PC-9 (cell line): Measurements from ENCODE around the gene FNDC3B. TPM values are rescaled to one million over a fixed set of nuclear protein-coding genes. Genes with fewer than 3 reads are reported as not detected.

Experiments used
- BruUV-seq: library from RNA; stranded (reverse); fragments of 400-500 nt; replicated peaks from 2 replicates; lab custom pipeline; 2021; lab: Mats Ljungman, UMichigan
- CTCF ChIA-PET: fragments of 300-600 bp; sonication (Branson Sonifier 250); formaldehyde crosslinking; loops from one replicate; lab custom pipeline; 2022; ENCODE audit warnings: antibody characterized with exemption; lab: Charles Lee
- POLR2A ChIA-PET: fragments of 300-600 bp; sonication (Branson Sonifier 250); formaldehyde crosslinking; loops from one replicate; lab custom pipeline; 2022; ENCODE audit warnings: antibody characterized with exemption; ENCODE audit not compliant: unreplicated experiment; lab: Charles Lee
- DNase-seq, 2 experiments: peaks; one replicate each; pipeline versions ENCODE4 v3.0.0 to v3.0.0-alpha.2; 2015 to 2022; ENCODE audit warnings: mixed read lengths in 1 of 2
- H2AFZ ChIP-seq: fragments of 200-600 bp; sonication (generic); 2 replicates; pipeline ENCODE4 v1.8.1; 2017; ENCODE audit warnings: antibody characterized with exemption
- H3F3A ChIP-seq: fragments of 200-600 bp; sonication (generic); 2 replicates; pipeline ENCODE4 v1.8.1; 2017; ENCODE audit warnings: antibody characterized with exemption, mild to moderate bottlenecking, low read depth; ENCODE audit not compliant: insufficient read depth
- H3K27ac ChIP-seq: fragments of 200-600 bp; sonication (generic); 2 replicates; pipeline ENCODE4 v1.6.1; 2016; ENCODE audit warnings: mixed run types
- H3K27me3 ChIP-seq: fragments of 200-600 bp; sonication (generic); 2 replicates; pipeline ENCODE4 v1.6.1; 2016; ENCODE audit warnings: low read depth, mixed run types; ENCODE audit not compliant: insufficient read depth
- H3K36me3 ChIP-seq: fragments of 200-600 bp; sonication (generic); 2 replicates; pipeline ENCODE4 v1.6.1; 2016; ENCODE audit warnings: low read depth, mixed run types
- H3K4me1 ChIP-seq: fragments of 200-600 bp; sonication (generic); replicated peaks from 2 replicates; pipeline ENCODE4 v1.6.1; 2016; ENCODE audit warnings: mixed run types; ENCODE audit not compliant: insufficient read depth
- H3K4me2 ChIP-seq: fragments of 200-600 bp; sonication (generic); 2 replicates; pipeline ENCODE4 v1.6.1; 2017; ENCODE audit warnings: mixed run types
- H3K4me3 ChIP-seq: fragments of 200-600 bp; sonication (generic); 2 replicates; pipeline ENCODE4 v1.6.1; 2016; ENCODE audit warnings: mixed run types
- H3K79me2 ChIP-seq: fragments of 200-600 bp; sonication (generic); 2 replicates; pipeline ENCODE4 v1.6.1; 2017; ENCODE audit warnings: low read depth, mixed run types
- H3K9me2 ChIP-seq: fragments of 200-600 bp; sonication (generic); 2 replicates; pipeline ENCODE4 v1.8.1; 2017; ENCODE audit warnings: mild to moderate bottlenecking; ENCODE audit not compliant: insufficient read depth
- H3K9me3 ChIP-seq: fragments of 200-600 bp; sonication (generic); 2 replicates; pipeline ENCODE4 v1.8.1; 2016; ENCODE audit warnings: low read depth; ENCODE audit not compliant: insufficient read depth
- H4K20me1 ChIP-seq: fragments of 200-600 bp; sonication (generic); 2 replicates; pipeline ENCODE4 v1.8.1; 2017; ENCODE audit not compliant: insufficient read depth
- EZH2 ChIP-seq: fragments of 200-600 bp; sonication (generic); IDR thresholded peaks from 2 replicates; pipeline ENCODE4 v1.8.0; 2017; ENCODE audit warnings: antibody characterized with exemption, low read depth
- intact Hi-C: fragments of 100-400 bp; cut with micrococcal nuclease; formaldehyde crosslinking; loops from one replicate; pipeline ENCODE4 v1.10.0; 2022; ENCODE audit not compliant: unreplicated experiment
- total RNA-seq: library from RNA; stranded (reverse); gene quantifications from 2 replicates; pipeline ENCODE4 v1.2.3, GENCODE V29; 2021
- TF ChIP-seq, protein P1 (sequence below): fragments of 200-600 bp; sonication (generic); conservative IDR thresholded peaks from 2 replicates; pipeline ENCODE4 v1.6.1; 2017; ENCODE audit warnings: mixed run types, antibody characterized with exemption, mild to moderate bottlenecking, moderate library complexity

Gene FNDC3B
- total RNA-seq, 1 experiment from 2014 or later: 106 TPM

DNA sequence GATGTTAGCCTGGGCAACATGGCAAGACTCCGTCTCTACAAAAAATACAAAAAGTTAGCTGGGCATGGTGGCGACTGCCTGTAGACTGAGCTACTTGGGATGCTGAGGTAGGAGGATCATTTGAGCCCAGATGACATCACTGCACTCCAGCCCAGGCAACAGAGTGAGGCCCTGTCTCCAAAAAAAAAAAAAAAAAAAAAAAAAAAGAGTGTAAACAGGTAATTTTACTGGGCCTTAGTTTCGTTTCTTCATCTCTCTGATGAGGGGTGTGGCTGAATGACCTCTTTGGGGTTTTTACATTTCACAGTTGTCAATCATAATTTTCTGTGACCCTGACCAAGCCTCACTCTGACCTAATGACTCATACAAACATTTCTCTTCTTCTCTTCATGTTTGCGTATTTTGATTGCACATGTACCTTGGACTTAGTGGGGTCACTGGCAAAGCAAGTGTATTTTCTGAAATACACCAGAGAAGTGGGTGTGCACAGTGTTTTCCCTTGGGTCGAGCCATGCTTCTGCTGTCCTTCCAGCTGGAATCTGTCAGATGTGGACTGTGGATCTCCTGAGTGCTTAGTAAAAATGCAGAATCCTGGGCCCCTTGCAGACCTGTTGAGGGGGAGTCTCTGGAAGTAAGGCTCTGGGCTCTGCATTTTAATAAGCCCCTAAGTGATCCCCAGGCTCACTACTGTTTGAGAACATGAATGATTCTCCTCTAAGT, 140.5 kb downstream of the FNDC3B start:
- H3K4me2 ChIP-seq: peak overlapping the region; percentile 7
- H3K4me3 ChIP-seq: no peak overlapping the region
- peaks cover 100% of the 10 kb centered on the region for H3K79me2 ChIP-seq
- H3K4me1 ChIP-seq: peaks cover 64% of the 10 kb centered on the region
- POLR2A ChIA-PET: no interaction called here
- CTCF ChIA-PET: no interaction called here
- H3K9me3 ChIP-seq: no peaks in the 10 kb centered on the region
- DNase-seq: peak in 1 of 2 experiments; percentile 58
- peaks cover 86% of the 10 kb centered on the region for H3F3A ChIP-seq
- no TSS peak for BruUV-seq
- TF ChIP-seq, protein P1, sequence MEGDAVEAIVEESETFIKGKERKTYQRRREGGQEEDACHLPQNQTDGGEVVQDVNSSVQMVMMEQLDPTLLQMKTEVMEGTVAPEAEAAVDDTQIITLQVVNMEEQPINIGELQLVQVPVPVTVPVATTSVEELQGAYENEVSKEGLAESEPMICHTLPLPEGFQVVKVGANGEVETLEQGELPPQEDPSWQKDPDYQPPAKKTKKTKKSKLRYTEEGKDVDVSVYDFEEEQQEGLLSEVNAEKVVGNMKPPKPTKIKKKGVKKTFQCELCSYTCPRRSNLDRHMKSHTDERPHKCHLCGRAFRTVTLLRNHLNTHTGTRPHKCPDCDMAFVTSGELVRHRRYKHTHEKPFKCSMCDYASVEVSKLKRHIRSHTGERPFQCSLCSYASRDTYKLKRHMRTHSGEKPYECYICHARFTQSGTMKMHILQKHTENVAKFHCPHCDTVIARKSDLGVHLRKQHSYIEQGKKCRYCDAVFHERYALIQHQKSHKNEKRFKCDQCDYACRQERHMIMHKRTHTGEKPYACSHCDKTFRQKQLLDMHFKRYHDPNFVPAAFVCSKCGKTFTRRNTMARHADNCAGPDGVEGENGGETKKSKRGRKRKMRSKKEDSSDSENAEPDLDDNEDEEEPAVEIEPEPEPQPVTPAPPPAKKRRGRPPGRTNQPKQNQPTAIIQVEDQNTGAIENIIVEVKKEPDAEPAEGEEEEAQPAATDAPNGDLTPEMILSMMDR: no peak
- no peak for TF ChIP-seq EZH2
- H4K20me1 ChIP-seq: peaks cover 61% of the 10 kb centered on the region
- H3K27ac ChIP-seq: peak overlapping the region; percentile 33
- no peaks in the 10 kb centered on the region for H3K9me2 ChIP-seq
- peaks cover 39% of the 10 kb centered on the region for H3K36me3 ChIP-seq
- H3K27me3 ChIP-seq: no peaks in the 10 kb centered on the region
- H2AFZ ChIP-seq: no peak overlapping the region
- intact Hi-C loops: no loop called here

DNA sequence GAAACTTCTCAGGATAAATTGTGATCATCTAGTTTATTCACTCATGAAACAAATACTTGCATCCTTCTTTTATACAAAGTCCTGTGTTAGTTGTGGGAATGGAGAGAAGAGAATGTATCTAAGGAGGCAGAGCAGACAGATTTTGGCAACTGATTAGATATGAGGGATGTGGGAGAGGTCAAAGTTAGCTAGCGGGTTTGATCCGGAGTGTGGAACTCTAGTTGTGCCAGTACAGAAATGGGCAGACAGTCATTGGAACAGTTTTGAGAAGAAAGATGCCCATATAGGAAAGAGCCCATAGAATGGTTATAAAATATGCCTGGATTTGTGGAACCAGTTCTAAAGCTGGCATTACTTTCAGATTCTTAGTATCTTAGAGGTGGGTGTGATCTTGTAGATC, 141.1 kb downstream of the FNDC3B start:
- Histone ChIP-seq H3F3A (peaks cover 92% of the 10 kb centered on the region), H2AFZ (no peak overlapping the region), H3K4me2 (peak overlapping the region; percentile 7; the same call in 1 of the 2 replicates), H3K4me3 (no peak overlapping the region), H3K4me1 (peaks cover 64% of the 10 kb centered on the region), H3K36me3 (peaks cover 42% of the 10 kb centered on the region), H3K27ac (peak overlapping the region; percentile 33), H4K20me1 (peaks cover 61% of the 10 kb centered on the region), H3K27me3 (no peaks in the 10 kb centered on the region), H3K9me2 (no peaks in the 10 kb centered on the region), H3K79me2 (peaks cover 100% of the 10 kb centered on the region), H3K9me3 (no peaks in the 10 kb centered on the region)
- intact Hi-C loops: no loop called here
- TF ChIP-seq, protein P1: no peak
- TF ChIP-seq EZH2: no peak
- BruUV-seq: no TSS peak
- DNase-seq: no peak
- ChIA-PET POLR2A (no interaction called here), CTCF (no interaction called here)

DNA sequence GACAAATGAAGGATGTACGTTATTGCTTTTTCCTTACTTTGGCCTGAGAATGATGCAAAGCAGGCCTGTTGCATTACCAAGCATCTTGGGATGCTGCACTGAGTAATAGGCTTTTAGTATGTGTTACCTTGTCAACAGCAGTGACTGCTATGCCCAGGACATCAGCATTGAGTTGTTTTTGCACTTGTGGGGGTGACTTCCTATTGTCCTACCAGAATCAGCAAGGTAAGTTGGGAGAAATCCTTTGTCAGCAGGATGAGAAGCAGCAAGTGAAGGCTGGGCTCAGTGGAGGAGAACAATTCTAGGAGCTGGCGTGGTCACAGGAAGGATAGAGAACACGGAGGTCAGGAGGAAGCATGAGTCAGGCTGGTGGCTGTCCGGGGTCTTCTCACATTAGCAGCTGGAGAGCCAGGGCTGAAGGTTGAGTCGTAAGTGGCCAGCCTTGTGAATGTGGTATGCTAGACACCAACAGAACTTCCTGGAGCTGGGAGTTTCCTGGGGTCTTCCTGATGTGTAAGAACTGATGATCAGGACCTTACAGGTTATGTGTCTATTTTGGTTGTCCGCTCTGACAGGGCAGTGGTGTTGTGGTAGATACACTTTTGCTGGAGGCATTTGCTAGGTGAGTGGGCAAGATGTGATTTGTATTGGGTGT, 142.7 kb downstream of the FNDC3B start:
- H3K4me1 ChIP-seq: peaks cover 53% of the 10 kb centered on the region
- H3K27ac ChIP-seq: peak overlapping the region; percentile 39
- ChIA-PET CTCF (interaction anchor here (0.6 kb wide), 1 partner anchor 11 kb away, joined by 7 read pairs; no protein-coding TSS in a partner anchor), POLR2A (no interaction called here)
- H3K9me2 ChIP-seq: no peaks in the 10 kb centered on the region
- no TSS peak for BruUV-seq
- no peak for DNase-seq
- no peaks in the 10 kb centered on the region for H3K9me3 ChIP-seq
- H3F3A ChIP-seq: peaks cover 92% of the 10 kb centered on the region
- H3K36me3 ChIP-seq: peaks cover 35% of the 10 kb centered on the region
- no peaks in the 10 kb centered on the region for H3K27me3 ChIP-seq
- H3K79me2 ChIP-seq: peaks cover 100% of the 10 kb centered on the region
- H2AFZ ChIP-seq: no peak overlapping the region
- intact Hi-C loops: no loop called here
- H4K20me1 ChIP-seq: peaks cover 53% of the 10 kb centered on the region
- TF ChIP-seq, protein P1: no peak
- TF ChIP-seq EZH2: no peak
- H3K4me3 ChIP-seq: no peak overlapping the region
- H3K4me2 ChIP-seq: no peak overlapping the region; the same call in 1 of the 2 replicates
